Hepatocyte (in vitro differentiated cells): ENCODE results near the gene SLC34A3. TPM values are rescaled to one million over a fixed set of nuclear protein-coding genes. Genes with fewer than 3 reads are reported as not detected.

Experiments used
- DNase-seq: peaks from one replicate; pipeline ENCODE4 v3.0.0-alpha.2; 2016; ENCODE audit warnings: low spot score
- H2AFZ ChIP-seq: fragments of 200-600 bp; sonication (generic); 2 replicates; pipeline ENCODE4 v1.6.0; 2016; ENCODE audit warnings: antibody characterized with exemption, mild to moderate bottlenecking
- H3K27ac ChIP-seq: fragments of 200-600 bp; sonication (generic); 2 replicates; pipeline ENCODE4 v1.5.1; 2016; ENCODE audit warnings: mild to moderate bottlenecking
- H3K27me3 ChIP-seq: fragments of 200-600 bp; sonication (generic); 2 replicates; pipeline ENCODE4 v1.6.1; 2016
- H3K36me3 ChIP-seq: fragments of 200-600 bp; sonication (generic); replicated peaks from 2 replicates; pipeline ENCODE4 v1.5.1; 2016; ENCODE audit warnings: low read depth; ENCODE audit not compliant: insufficient read depth
- H3K4me1 ChIP-seq: fragments of 200-600 bp; sonication (generic); 2 replicates; pipeline ENCODE4 v1.5.1; 2016; ENCODE audit warnings: mild to moderate bottlenecking, moderate library complexity; ENCODE audit not compliant: insufficient read depth
- H3K4me2 ChIP-seq: fragments of 200-600 bp; sonication (generic); 2 replicates; pipeline ENCODE4 v1.6.0; 2016
- H3K4me3 ChIP-seq: fragments of 200-600 bp; sonication (generic); 2 replicates; pipeline ENCODE4 v1.5.1; 2016; ENCODE audit warnings: mild to moderate bottlenecking
- H3K79me2 ChIP-seq: fragments of 200-600 bp; sonication (generic); 2 replicates; pipeline ENCODE4 v1.6.0; 2017; ENCODE audit warnings: mild to moderate bottlenecking
- H3K9me2 ChIP-seq: fragments of 200-600 bp; sonication (generic); replicated peaks from 2 replicates; pipeline ENCODE4 v1.6.0; 2017; ENCODE audit warnings: mild to moderate bottlenecking; ENCODE audit not compliant: insufficient read depth
- H3K9me3 ChIP-seq: fragments of 200-600 bp; sonication (generic); 2 replicates; pipeline ENCODE4 v1.5.1; 2016; ENCODE audit warnings: low read depth, mild to moderate bottlenecking
- H4K20me1 ChIP-seq: fragments of 200-600 bp; sonication (generic); 2 replicates; pipeline ENCODE4 v1.6.0; 2016; ENCODE audit warnings: mild to moderate bottlenecking; ENCODE audit not compliant: insufficient read depth, poor library complexity, severe bottlenecking
- EZH2 ChIP-seq: fragments of 200-600 bp; sonication (generic); IDR thresholded peaks from 2 replicates; pipeline ENCODE4 v1.6.1; 2016; ENCODE audit warnings: antibody characterized with exemption, mild to moderate bottlenecking, borderline replicate concordance
- EZH2phosphoT487 ChIP-seq: fragments of 200-600 bp; sonication (generic); IDR thresholded peaks from one replicate; pipeline ENCODE4 v1.6.1; 2018; ENCODE audit warnings: antibody characterized with exemption, mild to moderate bottlenecking, low read depth, moderate library complexity; ENCODE audit not compliant: unreplicated experiment, severe bottlenecking
- WGBS: methylation state at CpG from one replicate; pipeline ENCODE4 v1.1.6; 2016; ENCODE audit warnings: low lambda C conversion rate; ENCODE audit errors: missing lambda C conversion rate; 5-methylcytosine and 5-hydroxymethylcytosine counted together
- polyA plus RNA-seq: library from polyadenylated mRNA; unstranded; fragments of >200 nt; fragmentation: Nextera tagmentation; extraction: Ambion mirVana; gene quantifications from 2 replicates; pipeline ENCODE4 v1.2.1, GENCODE V29; 2016
- total RNA-seq: library from RNA; depleted of rRNA; stranded (reverse); fragments of >200 nt; gene quantifications from 2 replicates; pipeline ENCODE4 v1.2.3, GENCODE V29; 2014
- TF ChIP-seq, protein P1 (sequence below): fragments of 200-600 bp; sonication (generic); IDR thresholded peaks from 2 replicates; pipeline ENCODE4 v1.5.1; 2016; ENCODE audit warnings: antibody characterized with exemption, mild to moderate bottlenecking; ENCODE audit not compliant: poor library complexity

The SLC34A3 gene
- total and polyA plus RNA-seq, 2 experiments from 2014 or later = 2.7 to 4.7 TPM

DNA sequence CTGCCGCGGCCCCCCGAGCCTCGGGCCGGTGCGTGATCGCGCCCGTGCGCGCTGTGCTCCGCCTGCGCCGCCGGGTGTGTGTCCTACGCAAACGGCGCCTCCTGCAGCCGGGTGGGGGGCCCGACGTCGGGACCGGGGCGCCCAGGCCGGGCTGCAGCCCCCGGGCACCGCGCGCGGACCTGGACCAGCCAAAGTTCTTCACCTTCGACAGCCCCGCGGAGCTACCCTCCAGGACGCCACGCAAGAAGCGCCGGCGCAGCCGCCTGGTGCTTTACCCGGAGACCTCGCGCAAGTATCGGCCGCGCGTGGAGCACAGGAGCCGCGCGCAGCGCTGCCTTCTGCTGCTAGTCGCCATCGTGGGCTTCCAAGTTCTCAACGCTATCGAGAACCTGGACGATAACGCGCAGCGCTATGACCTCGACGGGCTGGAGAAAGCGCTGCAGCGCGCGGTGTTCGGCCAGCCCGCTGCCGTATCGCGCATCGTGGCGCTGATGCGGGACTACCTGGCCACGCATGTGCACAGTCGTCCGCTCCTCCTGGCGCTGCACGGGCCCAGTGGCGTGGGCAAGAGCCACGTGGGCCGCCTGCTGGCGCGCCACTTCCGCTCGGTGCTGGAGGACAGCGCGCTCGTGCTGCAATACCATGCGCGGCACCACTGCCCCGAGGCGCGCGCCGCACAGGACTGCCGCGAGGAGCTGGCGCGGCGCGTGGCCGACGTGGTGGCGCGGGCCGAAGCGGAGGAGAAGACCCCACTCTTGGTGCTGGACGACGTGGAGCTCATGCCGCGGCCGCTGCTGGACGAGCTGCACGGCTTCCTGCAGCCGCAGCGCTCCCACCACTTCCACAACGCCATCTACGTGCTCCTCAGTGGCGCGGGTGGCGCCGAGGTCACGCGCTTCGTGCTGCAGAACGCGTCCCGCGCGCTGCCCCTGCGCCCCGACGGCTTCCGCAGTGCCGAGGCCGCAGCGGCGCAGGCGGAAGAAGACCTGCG is 48.3 kb downstream of the SLC34A3 start:
- no peaks in the 10 kb centered on the region for H3K9me2 ChIP-seq
- H3K9me3 ChIP-seq = no peaks in the 10 kb centered on the region
- TF ChIP-seq, protein P1, sequence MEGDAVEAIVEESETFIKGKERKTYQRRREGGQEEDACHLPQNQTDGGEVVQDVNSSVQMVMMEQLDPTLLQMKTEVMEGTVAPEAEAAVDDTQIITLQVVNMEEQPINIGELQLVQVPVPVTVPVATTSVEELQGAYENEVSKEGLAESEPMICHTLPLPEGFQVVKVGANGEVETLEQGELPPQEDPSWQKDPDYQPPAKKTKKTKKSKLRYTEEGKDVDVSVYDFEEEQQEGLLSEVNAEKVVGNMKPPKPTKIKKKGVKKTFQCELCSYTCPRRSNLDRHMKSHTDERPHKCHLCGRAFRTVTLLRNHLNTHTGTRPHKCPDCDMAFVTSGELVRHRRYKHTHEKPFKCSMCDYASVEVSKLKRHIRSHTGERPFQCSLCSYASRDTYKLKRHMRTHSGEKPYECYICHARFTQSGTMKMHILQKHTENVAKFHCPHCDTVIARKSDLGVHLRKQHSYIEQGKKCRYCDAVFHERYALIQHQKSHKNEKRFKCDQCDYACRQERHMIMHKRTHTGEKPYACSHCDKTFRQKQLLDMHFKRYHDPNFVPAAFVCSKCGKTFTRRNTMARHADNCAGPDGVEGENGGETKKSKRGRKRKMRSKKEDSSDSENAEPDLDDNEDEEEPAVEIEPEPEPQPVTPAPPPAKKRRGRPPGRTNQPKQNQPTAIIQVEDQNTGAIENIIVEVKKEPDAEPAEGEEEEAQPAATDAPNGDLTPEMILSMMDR = no peak
- TF ChIP-seq EZH2phosphoT487 (no peak), EZH2 (no peak)
- no peaks in the 10 kb centered on the region for H3K27me3 ChIP-seq
- DNase-seq = peak; percentile 13
- H2AFZ ChIP-seq = no peak overlapping the region
- H3K4me2 ChIP-seq = peak overlapping the region; percentile 88
- peaks cover 26% of the 10 kb centered on the region for H3K4me1 ChIP-seq
- H4K20me1 ChIP-seq = no peaks in the 10 kb centered on the region
- no peaks in the 10 kb centered on the region for H3K79me2 ChIP-seq
- WGBS = 97% methylated on average over 103 of the region's 139 CpGs
- no peaks in the 10 kb centered on the region for H3K36me3 ChIP-seq
- H3K27ac ChIP-seq = no peak overlapping the region
- H3K4me3 ChIP-seq = no peak overlapping the region

GRCh38 chr9:137279741-137280473 is 49.2 kb downstream of the SLC34A3 start:
- Histone ChIP-seq H3K4me1 (peaks cover 26% of the 10 kb centered on the region), H3K79me2 (no peaks in the 10 kb centered on the region), H3K36me3 (no peaks in the 10 kb centered on the region), H3K27ac (no peak overlapping the region), H4K20me1 (no peaks in the 10 kb centered on the region), H3K4me2 (peak overlapping the region; percentile 93), H2AFZ (no peak overlapping the region), H3K27me3 (no peaks in the 10 kb centered on the region), H3K9me3 (no peaks in the 10 kb centered on the region), H3K9me2 (no peaks in the 10 kb centered on the region), H3K4me3 (no peak overlapping the region)
- 97% methylated on average over 40 of the region's 41 CpGs for WGBS
- TF ChIP-seq, protein P1 = no peak
- DNase-seq = peak; percentile 6

DNA sequence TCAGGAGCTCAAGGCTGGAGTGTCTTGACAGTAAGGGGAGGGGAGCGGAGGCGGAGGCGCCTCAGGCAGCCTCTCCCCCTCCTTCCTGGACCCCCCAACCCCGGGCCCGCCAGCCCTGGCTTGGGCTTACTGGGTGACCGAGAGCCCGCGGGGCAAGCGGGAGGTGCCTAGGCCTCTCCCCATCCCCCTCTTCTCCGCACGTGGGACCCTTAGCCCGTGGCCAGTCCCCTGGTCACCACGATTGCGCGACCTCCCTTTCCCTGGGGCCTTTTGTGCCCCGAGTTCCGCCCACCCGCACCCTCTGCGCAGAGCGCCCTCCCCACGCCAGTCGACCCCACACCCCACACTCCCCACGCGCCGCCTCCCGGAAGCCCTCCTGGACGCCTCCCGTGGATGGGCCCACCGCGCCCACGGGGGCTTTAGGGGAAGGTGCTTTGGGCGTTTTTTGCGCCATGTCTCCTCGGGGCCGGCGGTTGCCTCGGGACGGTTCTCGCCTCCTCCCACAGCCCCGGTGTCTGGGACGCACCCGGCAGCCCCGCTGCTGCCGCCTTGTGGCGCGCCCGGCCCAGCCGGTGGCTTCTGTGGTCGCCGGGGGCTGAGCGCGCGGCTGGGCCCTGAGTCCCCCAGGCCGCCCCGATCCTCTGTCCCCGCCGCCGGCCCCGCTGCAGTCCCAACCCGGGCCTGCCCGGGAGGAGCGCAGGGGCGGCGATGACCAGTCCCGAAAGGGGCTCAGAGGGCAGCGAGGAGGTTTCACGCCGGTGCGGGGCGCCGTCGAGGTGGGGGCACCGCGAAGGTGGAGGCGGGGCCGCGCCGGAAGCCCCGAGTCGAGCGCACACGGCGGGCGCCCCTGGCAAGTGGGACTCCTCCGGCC is 50.0 kb downstream of the SLC34A3 start:
- Histone ChIP-seq H3K36me3 (no peaks in the 10 kb centered on the region), H3K4me3 (no peak overlapping the region), H3K27me3 (no peaks in the 10 kb centered on the region), H3K4me1 (peaks cover 26% of the 10 kb centered on the region), H3K79me2 (no peaks in the 10 kb centered on the region), H2AFZ (peak overlapping the region; percentile 74), H3K4me2 (peak overlapping the region; percentile 93), H3K27ac (no peak overlapping the region), H4K20me1 (no peaks in the 10 kb centered on the region), H3K9me3 (no peaks in the 10 kb centered on the region), H3K9me2 (no peaks in the 10 kb centered on the region)
- peak; percentile 67 for DNase-seq
- TF ChIP-seq EZH2phosphoT487 (no peak), EZH2 (peak; percentile 36)
- TF ChIP-seq, protein P1 = peak; percentile 54
- WGBS = 27% methylated on average over 28 of the region's 85 CpGs
